Testis (tissue), 2 donors: Measurements from ENCODE around the gene LRRC42.

Experiments used
- CTCF ChIP-seq, 3 experiments: fragments of 450-650 bp in 2 of 3; fragments of 200-600 bp in 1 of 3; sonication (generic) in 1 of 3; IDR thresholded peaks; one replicate each; pipeline ENCODE4 v1.5.1; 2016 to 2019; ENCODE audit warnings: antibody characterized with exemption in 3 of 3, mild to moderate bottlenecking in 2 of 3, moderate library complexity in 1 of 3
- POLR2A ChIP-seq: fragments of 450-650 bp; IDR thresholded peaks from one replicate; pipeline ENCODE4 v1.6.1; 2017; ENCODE audit warnings: antibody characterized with exemption, mild to moderate bottlenecking, moderate library complexity

GRCh38 chr1:54010415-54011117 is 64.4 kb downstream of the LRRC42 start:
- TF ChIP-seq CTCF (IDR thresholded peaks at IDR 0.05) (no peak), POLR2A (no peak)
